Stimulated activated CD8-positive, alpha-beta memory T cell treated with anti-CD3 and anti-CD28 coated beads, Interleukin-7, amount 100 ng/mL, for 48 hours (primary cell): Measurements from ENCODE around the gene RDH14.
A peak's percentile ranks its signal among the peaks of the same experiment; 100 is the strongest.

Source experiments
- DNase-seq, 2 donors: peaks; one replicate each; pipeline ENCODE4 v3.0.0-alpha.2; 2020; ENCODE audit warnings: low read depth in 1 of 2; ENCODE audit errors: extremely low read depth in 1 of 2

The RDH14 gene

GRCh38 chr2:18525236-18525635, 35.2 kb downstream of the RDH14 start:
- DNase-seq = no peak

GRCh38 chr2:18522484-18523146, 37.8 kb downstream of the RDH14 start:
- DNase-seq = no peak

- DNase-seq = peak; percentile 23 to 29
Measured at GRCh38 chr2:18520451-18521425, 39.7 kb downstream of the RDH14 start.

- no peak for DNase-seq
Measured at GRCh38 chr2:18519914-18520450, 40.5 kb downstream of the RDH14 start.

GRCh38 chr2:18518116-18519111, 42.0 kb downstream of the RDH14 start:
- DNase-seq = no peak

- no peak for DNase-seq
Measured at GRCh38 chr2:18517386-18517785, 43.1 kb downstream of the RDH14 start.

GRCh38 chr2:18516112-18516511, 44.3 kb downstream of the RDH14 start:
- no peak for DNase-seq

GRCh38 chr2:18514526-18515461, 45.7 kb downstream of the RDH14 start:
- no peak for DNase-seq

- no peak for DNase-seq
Measured at GRCh38 chr2:18510775-18511174, 49.7 kb downstream of the RDH14 start.

- DNase-seq = no peak
Measured at GRCh38 chr2:18506883-18507509, 53.5 kb downstream of the RDH14 start.

- DNase-seq = no peak
Measured at GRCh38 chr2:18505703-18506341, 54.6 kb downstream of the RDH14 start.
